HG02610 (cell line): ENCODE data around the gene FAIM2.

Experiments
- ATAC-seq: cut with Tn5 transposase; IDR thresholded peaks from one replicate; pipeline ENCODE4 v1.9.1; 2021; ENCODE audit warnings: mild to moderate bottlenecking, moderate library complexity; ENCODE audit not compliant: unreplicated experiment

Gene FAIM2

DNA sequence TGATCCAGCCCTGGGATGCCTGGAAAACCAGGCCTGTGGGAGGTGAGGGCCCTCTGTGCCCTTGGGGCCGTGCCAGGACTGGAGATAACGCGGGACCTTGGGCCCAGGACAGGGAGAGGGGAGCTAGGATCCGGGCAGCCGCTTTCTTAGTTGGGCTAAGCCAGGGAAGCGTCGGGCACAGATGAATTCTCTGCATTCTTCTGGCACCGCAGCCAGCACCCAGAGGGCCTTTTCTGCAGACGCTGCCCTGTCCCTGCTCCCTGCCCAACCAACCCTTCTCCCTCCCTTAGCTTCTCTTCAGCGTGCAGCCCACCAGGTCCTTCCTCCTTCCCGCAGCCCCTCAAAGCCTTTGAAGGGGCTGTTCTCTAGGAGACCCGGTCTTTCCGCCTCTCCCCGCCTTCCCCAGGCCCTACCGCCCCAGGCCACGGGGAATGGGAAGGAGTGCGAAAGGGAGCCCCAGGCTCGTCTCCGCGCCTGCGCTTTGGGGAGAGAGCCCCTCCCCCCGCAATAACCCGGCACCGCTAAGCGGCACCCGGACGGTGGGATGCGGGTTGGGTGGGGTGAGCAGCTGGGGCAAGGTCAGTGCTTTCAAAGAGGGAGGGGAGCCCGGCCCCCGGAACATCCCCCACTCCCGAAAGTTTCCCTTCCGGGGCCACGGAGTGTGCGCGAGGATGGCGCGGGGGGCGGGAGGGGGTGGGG is 76.2 kb downstream of the FAIM2 start:
- ATAC-seq: no peak

DNA sequence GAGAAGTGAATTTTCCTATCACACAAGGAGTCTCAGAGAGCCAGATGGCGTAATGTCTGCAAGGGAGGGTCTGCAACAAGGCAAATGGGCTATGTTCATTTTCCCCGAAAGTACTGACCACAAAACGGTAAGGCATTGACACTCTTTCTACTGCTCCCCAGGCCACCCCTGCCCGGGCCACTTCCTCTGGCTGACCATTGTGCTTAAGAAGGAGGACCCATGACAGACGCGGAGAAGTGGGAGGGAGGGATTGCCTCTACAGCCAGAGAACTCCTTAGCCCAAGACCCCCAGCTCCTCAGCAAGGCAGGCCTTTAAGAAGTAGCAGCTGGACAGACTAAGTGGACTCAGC is 76.7 kb downstream of the FAIM2 start:
- ATAC-seq: no peak

DNA sequence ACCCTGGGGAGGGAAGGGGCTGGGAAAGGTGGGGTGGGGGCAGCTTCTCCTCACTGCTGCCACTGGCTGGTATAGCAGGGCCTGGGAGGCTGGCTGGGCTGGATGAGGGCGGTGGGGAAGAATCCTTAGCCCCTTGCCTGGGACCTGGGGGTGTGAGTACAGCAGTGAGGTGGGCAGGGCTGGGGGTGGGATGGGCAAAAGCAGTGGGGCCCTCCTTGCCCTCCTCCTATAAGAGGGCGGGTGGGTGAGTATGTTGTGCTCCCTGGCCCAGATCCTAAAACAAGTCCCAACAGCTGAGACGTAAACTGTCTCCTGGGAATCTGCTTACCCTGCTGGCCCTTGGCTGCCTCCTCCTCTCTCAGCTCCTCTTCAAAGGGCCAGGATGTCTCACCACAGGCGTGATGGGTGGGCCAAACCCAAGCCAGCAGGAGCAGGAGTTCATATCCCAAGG is 77.7 kb downstream of the FAIM2 start:
- ATAC-seq: no peak

DNA sequence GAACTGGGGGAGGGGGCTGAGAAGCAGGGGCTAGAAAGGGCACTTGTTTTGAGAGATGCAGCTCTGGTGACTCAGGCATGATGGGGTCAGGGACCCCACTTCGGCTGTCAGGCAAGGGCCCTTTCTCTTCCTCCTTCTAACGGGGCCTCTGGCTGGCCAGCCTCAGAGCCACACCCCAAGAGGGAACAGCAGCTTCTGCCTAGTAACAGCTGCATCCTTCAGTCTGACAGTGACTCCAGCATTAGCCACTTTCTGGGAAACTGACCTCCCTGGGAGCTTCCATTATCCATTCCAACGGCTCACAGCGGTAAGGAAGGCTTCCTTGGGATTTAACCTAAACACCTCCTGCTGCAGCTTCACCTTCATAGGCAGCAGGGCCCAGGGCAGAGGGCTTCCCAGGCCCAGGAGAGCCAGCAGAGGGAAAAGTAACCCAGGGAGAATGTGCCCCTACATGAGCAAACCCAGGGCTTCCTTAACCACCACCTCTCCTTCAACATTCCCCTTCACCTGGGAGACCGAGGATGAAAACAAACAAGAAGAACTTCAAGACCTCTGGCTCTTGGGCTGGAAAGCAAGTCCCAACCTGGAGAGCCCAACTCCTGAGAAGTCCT is 78.2 kb downstream of the FAIM2 start:
- ATAC-seq: no peak

DNA sequence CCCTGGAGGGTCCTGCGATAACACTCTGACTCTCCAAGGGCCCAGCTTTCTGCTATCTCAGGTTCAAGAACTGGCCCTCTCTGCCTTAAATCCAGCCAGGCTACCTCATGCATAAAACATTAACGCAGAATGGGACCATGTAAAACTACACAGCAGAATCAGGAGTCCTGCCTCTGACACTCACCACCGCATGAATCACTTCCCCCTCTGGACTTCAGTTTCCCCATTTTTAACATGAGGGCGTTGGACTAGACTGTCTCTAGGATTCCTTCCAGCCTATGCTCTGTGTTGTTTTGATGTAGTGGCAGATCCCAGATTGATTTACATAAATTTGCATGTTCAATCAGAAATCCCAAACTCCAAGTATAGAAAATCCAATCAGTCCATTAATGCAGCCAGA is 78.8 kb downstream of the FAIM2 start:
- ATAC-seq: no peak

DNA sequence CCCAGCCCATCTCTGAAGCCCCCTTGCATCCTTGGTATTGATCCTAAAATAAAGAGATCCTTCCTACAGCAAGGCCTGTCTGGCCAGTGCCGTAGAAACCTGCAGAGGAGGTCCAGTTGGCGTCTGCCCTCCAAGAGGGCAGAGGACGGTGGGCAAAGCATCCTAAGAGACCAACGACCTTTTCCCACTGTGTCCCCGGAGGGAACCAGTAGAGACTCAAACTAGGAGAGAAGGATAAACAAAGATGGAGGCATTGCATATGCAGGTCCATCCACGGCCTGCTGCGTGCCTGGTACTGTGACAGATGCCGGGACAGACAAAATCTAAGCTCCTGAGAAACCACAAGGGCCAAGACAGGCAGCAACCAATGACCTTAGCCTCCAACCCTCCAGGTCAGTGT is 79.3 kb downstream of the FAIM2 start:
- ATAC-seq: no peak

DNA sequence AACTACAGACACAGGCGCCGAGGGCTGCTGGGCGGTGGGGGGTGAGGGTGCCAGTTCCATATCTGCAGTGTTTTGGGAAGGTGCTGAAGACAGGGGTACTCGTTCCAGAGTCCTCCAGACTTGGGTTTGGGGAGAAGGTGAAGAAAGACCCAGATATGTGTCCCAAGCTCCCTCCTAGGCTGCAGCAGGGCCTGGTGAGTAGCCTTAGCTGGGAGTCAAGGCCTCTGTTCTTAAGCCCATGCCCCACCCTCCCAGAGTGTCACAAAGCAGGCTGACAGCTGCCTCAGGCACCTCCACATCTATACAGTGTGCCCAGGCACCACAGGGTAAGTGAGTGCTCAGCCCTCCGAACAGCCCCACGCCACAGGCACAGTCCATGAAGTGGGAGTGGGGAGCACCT is 79.7 kb downstream of the FAIM2 start:
- ATAC-seq: no peak

DNA sequence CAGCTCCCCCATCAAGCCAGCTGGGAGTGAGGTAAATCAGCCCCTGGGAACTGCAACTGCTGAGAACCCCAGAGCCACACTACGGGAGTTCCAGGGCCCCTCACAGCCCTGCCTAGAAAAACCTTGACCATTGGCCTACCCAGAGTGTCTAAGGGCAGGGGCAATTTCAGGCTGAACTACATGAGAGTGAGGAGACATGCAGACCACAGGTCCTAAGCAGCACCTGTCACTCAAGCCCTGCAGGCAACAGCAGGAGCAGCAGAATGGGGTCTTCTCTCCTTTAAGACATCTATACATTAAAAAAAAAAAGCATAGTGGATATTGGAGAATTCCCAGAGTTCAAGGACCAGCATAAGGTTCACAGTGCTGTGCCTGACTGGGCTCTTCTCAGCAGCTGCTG is 80.3 kb downstream of the FAIM2 start:
- ATAC-seq: no peak

DNA sequence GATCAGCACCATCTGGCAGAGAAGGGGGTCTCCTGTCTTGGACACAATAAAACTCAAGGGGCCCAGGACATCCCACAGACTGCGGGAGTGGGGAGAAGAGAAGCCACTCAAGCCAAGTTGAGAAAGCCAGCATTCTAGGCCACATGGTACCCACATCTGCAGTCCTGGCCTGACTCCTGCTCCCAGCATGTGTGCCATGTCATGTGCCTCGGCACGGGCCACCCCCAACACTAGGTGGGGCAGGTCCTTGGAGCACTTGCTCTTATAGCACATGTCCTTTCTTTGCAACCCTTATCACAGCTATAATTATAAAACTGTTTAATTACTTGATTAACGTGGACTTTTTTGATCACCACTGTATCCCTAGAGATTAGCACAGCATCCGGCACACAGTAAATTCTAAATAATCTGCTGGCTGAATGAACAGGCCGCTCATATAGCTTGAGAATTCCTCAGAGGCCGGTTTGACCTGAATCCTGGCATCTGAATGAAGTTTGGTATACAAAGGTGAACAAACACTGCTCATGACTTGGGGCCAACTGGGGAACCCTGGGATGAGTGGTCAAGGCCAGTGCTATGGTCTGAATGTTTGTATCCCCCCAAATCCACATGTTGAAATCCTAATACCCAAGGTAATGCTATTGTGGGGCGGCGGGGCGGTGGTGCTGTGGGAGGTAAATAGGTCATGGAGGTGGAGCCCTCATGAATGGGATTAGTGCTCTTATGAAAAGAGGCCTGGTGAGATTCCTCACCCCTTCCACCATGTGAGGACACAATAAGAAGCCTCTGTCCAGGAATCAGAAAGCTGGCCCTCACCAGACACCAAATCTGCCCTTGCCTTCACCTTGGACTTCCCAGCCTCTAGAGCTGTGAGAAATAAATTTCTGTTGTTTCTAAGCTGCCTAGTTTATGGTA is 82.1 kb downstream of the FAIM2 start:
- ATAC-seq: no peak

DNA sequence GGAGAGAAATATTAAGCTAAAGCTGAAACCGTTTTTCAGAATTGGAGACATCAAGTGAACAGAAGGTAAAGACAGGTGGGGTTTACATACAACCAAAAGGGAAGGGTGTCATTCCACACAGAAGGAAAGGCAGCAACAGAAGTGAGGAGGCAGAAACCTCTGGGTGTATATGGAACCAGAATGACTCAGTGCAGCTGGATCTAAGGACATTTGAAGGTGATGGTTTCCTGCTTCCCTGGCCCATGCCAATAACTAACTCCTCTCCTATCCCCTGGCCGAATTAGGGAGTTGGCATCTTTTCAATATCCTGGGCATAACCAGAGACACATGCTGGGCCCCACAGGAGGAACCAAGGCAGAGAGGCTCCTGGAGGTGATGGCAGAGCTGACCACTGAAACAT is 83.9 kb downstream of the FAIM2 start:
- no peak for ATAC-seq

DNA sequence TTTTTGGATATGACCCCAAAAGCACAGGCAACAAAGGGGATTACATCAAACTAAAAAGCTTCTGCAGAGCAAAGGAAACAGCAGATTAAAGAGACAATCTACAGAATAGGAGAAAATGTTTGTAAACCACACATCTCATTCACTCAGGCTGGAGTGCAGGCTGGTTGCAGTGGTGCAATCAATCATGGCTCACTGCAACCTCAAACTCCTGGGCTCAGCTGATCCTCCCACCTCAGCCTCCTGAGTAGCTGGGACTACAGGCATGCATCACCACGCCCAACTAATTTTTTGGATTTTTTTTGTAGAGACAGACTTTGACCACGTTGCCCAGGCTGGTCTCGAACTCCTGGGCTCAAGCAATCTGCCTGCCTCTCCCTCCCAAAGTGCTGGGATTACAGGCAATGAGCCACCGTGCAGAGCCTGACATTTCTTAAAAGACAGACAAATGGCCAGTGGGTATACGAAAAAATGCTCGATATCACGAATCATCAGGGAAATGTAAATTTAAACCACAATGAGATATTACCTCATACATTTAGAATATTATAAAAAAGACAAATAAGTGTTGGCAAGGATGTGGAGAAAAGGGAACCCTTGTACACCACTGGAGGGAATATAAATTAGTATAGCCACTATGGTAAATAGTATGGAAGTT is 85.3 kb downstream of the FAIM2 start:
- ATAC-seq: no peak
